A673 (cell line): Measurements from ENCODE around the gene GIGYF2.

Source experiments
- CTCF ChIP-seq: fragments of 300-800, 200-600 bp; sonication (generic); conservative IDR thresholded peaks from 2 replicates; pipeline ENCODE4 v1.5.1; 2017; ENCODE audit warnings: low read depth, mild to moderate bottlenecking, antibody characterized with exemption, low read length, moderate library complexity, mixed read lengths
- EZH2 ChIP-seq: fragments of 200-600 bp; sonication (generic); IDR thresholded peaks from 2 replicates; pipeline ENCODE4 v1.6.1; 2017; ENCODE audit warnings: borderline replicate concordance, low read depth, mild to moderate bottlenecking, mixed read lengths, antibody characterized with exemption, low read length; ENCODE audit not compliant: poor library complexity, severe bottlenecking

GRCh38 chr2:232896720-232897597, 199.8 kb downstream of the GIGYF2 start:
- TF ChIP-seq CTCF (no peak), EZH2 (no peak)
